GM18858 (cell line): ENCODE measurements around the gene HMGN1.
"Not testable (repeated sequence)": the region's sequence is repeated elsewhere in the genome, so short reads cannot be mapped to it uniquely, and the experiment has no call there.

ENCODE experiments used
- ATAC-seq: cut with Tn5 transposase; IDR thresholded peaks from one replicate; pipeline ENCODE4 v1.9.1; 2021; ENCODE audit not compliant: unreplicated experiment

HMGN1 gene

GRCh38 chr21:39369896-39370288, 21.0 kb upstream of the HMGN1 start:
- not testable (repeated sequence) for ATAC-seq

- ATAC-seq, result no peak
Measured at GRCh38 chr21:39367783-39368182, 18.9 kb upstream of the HMGN1 start.

- ATAC-seq, result no peak
Measured at GRCh38 chr21:39366563-39366962, 17.7 kb upstream of the HMGN1 start.

- no peak for ATAC-seq
Measured at GRCh38 chr21:39364949-39365348, 16.1 kb upstream of the HMGN1 start.

- no peak for ATAC-seq
Measured at GRCh38 chr21:39363607-39364555, 15.0 kb upstream of the HMGN1 start.

- ATAC-seq, result no peak
Measured at GRCh38 chr21:39362733-39363132, 13.8 kb upstream of the HMGN1 start.

GRCh38 chr21:39359382-39359781, 10.5 kb upstream of the HMGN1 start:
- ATAC-seq, result no peak

- ATAC-seq, result no peak
Measured at GRCh38 chr21:39353295-39353694, 4.4 kb upstream of the HMGN1 start.

- no peak for ATAC-seq
Measured at GRCh38 chr21:39350094-39351005, 1.5 kb upstream of the HMGN1 start.

- peak; percentile 93 for ATAC-seq
Measured at GRCh38 chr21:39349211-39350093, 564 bp upstream of the HMGN1 start.

GRCh38 chr21:39348040-39348354, 891 bp downstream of the HMGN1 start:
- ATAC-seq, result no peak

- ATAC-seq, result no peak
Measured at GRCh38 chr21:39347537-39347936, 1.4 kb downstream of the HMGN1 start.

GRCh38 chr21:39346671-39347331, 2.1 kb downstream of the HMGN1 start:
- no peak for ATAC-seq

- no peak for ATAC-seq
Measured at GRCh38 chr21:39346206-39346605, 2.7 kb downstream of the HMGN1 start.

- no peak for ATAC-seq
Measured at GRCh38 chr21:39345440-39345839, 3.4 kb downstream of the HMGN1 start.

GRCh38 chr21:39344848-39345247, 4.0 kb downstream of the HMGN1 start:
- ATAC-seq, result no peak

- no peak for ATAC-seq
Measured at GRCh38 chr21:39341249-39341923, 7.5 kb downstream of the HMGN1 start.

GRCh38 chr21:39340687-39341086, 8.2 kb downstream of the HMGN1 start:
- ATAC-seq, result no peak

- ATAC-seq, result no peak
Measured at GRCh38 chr21:39339231-39339630, 9.7 kb downstream of the HMGN1 start.
